ENCODE measurements around the gene FCGBP. TPM values are rescaled to one million over a fixed set of nuclear protein-coding genes. Genes with fewer than 3 reads are reported as not detected.
A peak's percentile ranks its signal among the peaks of the same experiment; 100 is the strongest.

Gene FCGBP
- total RNA-seq, 1 experiment from 2014 or later, result 0.80 TPM

DNA sequence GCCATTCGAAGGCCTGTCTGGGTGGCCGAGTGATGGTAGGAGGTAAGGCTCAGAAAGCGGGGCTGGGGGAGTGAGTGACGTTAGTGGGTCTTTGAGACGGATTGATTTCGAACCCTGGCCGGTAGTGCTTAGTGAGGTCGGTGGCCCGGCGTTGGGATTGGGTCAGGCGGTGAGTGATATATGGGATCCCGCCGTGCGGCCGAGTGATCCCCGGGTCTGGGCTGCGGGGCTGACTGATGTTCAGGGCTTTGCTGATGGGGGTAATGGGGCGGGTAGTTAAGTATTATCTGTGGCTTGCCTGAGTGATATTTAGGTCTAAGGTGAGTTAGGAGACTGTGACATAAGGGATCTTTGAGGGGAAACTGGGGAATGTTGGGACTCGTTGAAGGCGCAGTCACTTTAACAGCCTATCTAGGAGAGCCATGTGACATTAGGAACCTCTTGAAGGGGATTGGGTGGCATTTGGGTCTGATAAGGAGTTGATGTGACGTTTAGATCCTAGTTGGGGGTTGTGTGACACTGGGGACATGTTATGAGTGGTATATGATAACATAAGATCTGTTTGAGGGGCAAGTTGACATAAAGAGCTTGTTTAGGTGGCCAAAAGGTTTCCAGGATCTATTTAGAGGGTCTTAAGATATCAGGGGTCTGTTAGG is 37.1 kb upstream of the FCGBP start:
- DNase-seq, result no peak
- Histone ChIP-seq H3K4me3 (ENCODE audit: low read length) (peak overlapping the region; percentile 88), H3K9me2 (replicated peaks; ENCODE audit: low read length) (no peaks in the 10 kb centered on the region), H3K79me2 (ENCODE audit: low read length) (peaks cover 40% of the 10 kb centered on the region), H4K20me1 (ENCODE audit: low read length) (no peaks in the 10 kb centered on the region), H3K27me3 (ENCODE audit: low read length) (no peaks in the 10 kb centered on the region), H3K36me3 (ENCODE audit: low read depth, low read length) (peaks cover 30% of the 10 kb centered on the region), H3K9ac (ENCODE audit: low read length) (peak overlapping the region; percentile 97), H3K4me1 (ENCODE audit: insufficient read depth, low read length) (peaks cover 9% of the 10 kb centered on the region; the same call in 1 of the 2 replicates), H2AFZ (ENCODE audit: low read length) (peak overlapping the region; percentile 60), H3K4me2 (ENCODE audit: low read length) (peak overlapping the region; percentile 95), H3F3A (ENCODE audit: low read length, unreplicated experiment) (no peaks in the 10 kb centered on the region), H3K9me3 (ENCODE audit: low read length) (no peaks in the 10 kb centered on the region), H3K27ac (ENCODE audit: low read length) (peak overlapping the region; percentile 51)
- CTCF ChIA-PET, result interaction anchor here (0.6 to 1.5 kb wide), 5 partner anchors 46 to 1430 kb away, joined by 3 to 11 read pairs (median 3); no protein-coding TSS in a partner anchor
- POLR2A ChIA-PET (ENCODE audit: unreplicated experiment), result interaction anchor here (1.0 kb wide), 1 partner anchor 120 kb away, joined by 4 read pairs; the partner anchor contains the start of gene ZNF780A
- intact Hi-C loops (cut with micrococcal nuclease), result loop anchor here (2.0 to 10.0 kb wide), 2 partner anchors 67 to 85 kb away; partner anchors contain the start of gene ZNF780B
- TSS peak; percentile 64 for BruUV-seq (replicated peaks)
- no peak for ATAC-seq
- no peak for TF ChIP-seq EZH2 (IDR thresholded peaks at IDR 0.05; ENCODE audit: low read length, unreplicated experiment)
- TF ChIP-seq, protein P1, sequence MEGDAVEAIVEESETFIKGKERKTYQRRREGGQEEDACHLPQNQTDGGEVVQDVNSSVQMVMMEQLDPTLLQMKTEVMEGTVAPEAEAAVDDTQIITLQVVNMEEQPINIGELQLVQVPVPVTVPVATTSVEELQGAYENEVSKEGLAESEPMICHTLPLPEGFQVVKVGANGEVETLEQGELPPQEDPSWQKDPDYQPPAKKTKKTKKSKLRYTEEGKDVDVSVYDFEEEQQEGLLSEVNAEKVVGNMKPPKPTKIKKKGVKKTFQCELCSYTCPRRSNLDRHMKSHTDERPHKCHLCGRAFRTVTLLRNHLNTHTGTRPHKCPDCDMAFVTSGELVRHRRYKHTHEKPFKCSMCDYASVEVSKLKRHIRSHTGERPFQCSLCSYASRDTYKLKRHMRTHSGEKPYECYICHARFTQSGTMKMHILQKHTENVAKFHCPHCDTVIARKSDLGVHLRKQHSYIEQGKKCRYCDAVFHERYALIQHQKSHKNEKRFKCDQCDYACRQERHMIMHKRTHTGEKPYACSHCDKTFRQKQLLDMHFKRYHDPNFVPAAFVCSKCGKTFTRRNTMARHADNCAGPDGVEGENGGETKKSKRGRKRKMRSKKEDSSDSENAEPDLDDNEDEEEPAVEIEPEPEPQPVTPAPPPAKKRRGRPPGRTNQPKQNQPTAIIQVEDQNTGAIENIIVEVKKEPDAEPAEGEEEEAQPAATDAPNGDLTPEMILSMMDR (conservative IDR thresholded peaks at IDR 0.05; ENCODE audit: low read depth, low read length), result no peak
- TF ChIP-seq EZH2phosphoT487 (IDR thresholded peaks at IDR 0.05; ENCODE audit: borderline replicate concordance, low read length), result no peak

DNA sequence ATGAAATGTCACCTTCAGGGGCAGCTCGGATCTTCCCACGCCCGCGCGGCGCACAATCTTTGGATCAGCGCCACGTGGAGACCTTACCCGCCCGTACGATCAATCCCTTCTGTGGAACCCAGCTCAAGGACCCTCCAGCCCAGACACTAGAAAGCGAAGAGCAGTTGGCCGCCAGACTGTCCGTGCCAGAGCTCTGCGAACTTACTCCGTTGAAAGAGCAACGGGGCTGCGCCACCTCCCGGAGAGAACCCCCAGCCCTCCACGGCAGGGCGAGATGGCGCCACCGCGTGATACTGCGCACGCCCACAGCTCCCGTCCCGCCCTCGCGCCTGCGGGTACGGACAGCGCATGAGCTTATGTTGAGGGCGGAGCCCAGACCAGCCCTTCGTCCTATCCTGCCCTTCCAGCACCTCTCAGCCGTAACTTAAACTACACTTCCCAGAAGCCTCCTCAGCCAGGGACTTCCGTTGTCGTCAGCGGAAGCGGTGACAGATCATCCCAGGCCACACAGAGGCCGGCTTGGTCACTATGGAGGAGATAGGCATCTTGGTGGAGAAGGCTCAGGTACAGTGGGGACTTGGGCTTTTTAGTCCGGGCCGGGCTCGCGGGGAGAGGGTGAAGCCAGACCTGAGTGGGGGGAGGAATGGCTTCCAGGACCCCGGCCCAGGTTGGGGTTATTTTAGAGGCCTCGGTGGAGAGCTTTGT is 36.4 kb upstream of the FCGBP start, which contains the start of gene PSMC4:
Gene PSMC4, plus strand, starts transcription at position 491 of the 705 bp plus-strand sequence. Its CDS starts 38 bp downstream, at position 529.
- ChIA-PET POLR2A (ENCODE audit: unreplicated experiment) (interaction anchor here (0.5 to 1.0 kb wide), 7 partner anchors 40 to 1261 kb away, joined by 3 to 4 read pairs (median 3); partner anchors contain the start of gene ZNF780A), CTCF (interaction anchor here (0.5 to 1.5 kb wide), 8 partner anchors 47 to 1431 kb away, joined by 3 to 11 read pairs (median 3); partner anchors contain the start of gene DYRK1B)
- DNase-seq (peak; percentile 97), ATAC-seq (peak; percentile 99)
- TF ChIP-seq EZH2phosphoT487 (IDR thresholded peaks at IDR 0.05; ENCODE audit: borderline replicate concordance, low read length) (no peak), EZH2 (IDR thresholded peaks at IDR 0.05; ENCODE audit: low read length, unreplicated experiment) (no peak)
- TF ChIP-seq, protein P1 (conservative IDR thresholded peaks at IDR 0.05; ENCODE audit: low read depth, low read length), result peak; percentile 66
- H3K9me2 ChIP-seq (replicated peaks; ENCODE audit: low read length), result no peaks in the 10 kb centered on the region
- no peaks in the 10 kb centered on the region for H3F3A ChIP-seq (ENCODE audit: low read length, unreplicated experiment)
- intact Hi-C loops (cut with micrococcal nuclease), result loop anchor here (2.0 to 10.0 kb wide), 2 partner anchors 66 to 86 kb away; partner anchors contain the start of gene ZNF780B
- peaks cover 40% of the 10 kb centered on the region for H3K79me2 ChIP-seq (ENCODE audit: low read length)
- H3K4me3 ChIP-seq (ENCODE audit: low read length), result peak within 1 kb of the TSS; percentile 88
- H3K9me3 ChIP-seq (ENCODE audit: low read length), result no peaks in the 10 kb centered on the region
- BruUV-seq (replicated peaks), result no TSS peak
- H4K20me1 ChIP-seq (ENCODE audit: low read length), result no peaks in the 10 kb centered on the region
- no peaks in the 10 kb centered on the region for H3K27me3 ChIP-seq (ENCODE audit: low read length)
- H3K9ac ChIP-seq (ENCODE audit: low read length), result peak within 1 kb of the TSS; percentile 97
- peak within 1 kb of the TSS; percentile 97 for H3K4me2 ChIP-seq (ENCODE audit: low read length)
- H2AFZ ChIP-seq (ENCODE audit: low read length), result peak within 1 kb of the TSS; percentile 75
- peaks cover 30% of the 10 kb centered on the region for H3K36me3 ChIP-seq (ENCODE audit: low read depth, low read length)
- peaks cover 9% of the 10 kb centered on the region; the same call in 1 of the 2 replicates for H3K4me1 ChIP-seq (ENCODE audit: insufficient read depth, low read length)
- peak within 1 kb of the TSS; percentile 65 for H3K27ac ChIP-seq (ENCODE audit: low read length)
